CD8-positive, alpha-beta memory T cell (primary cell): ENCODE measurements around the gene TLK1. TPM values are rescaled to one million over a fixed set of nuclear protein-coding genes. Genes with fewer than 3 reads are reported as not detected.
"Not testable (repeated sequence)": the region's sequence is repeated elsewhere in the genome, so short reads cannot be mapped to it uniquely, and the experiment has no call there.

ENCODE experiments used
- CTCF ChIA-PET: fragments of 350-600 bp; sonication (Branson Sonifier 250); formaldehyde crosslinking; loops from one replicate; lab custom pipeline; 2021; ENCODE audit warnings: antibody characterized with exemption; lab: Charles Lee
- POLR2A ChIA-PET: fragments of 350-600 bp; sonication (Branson Sonifier 250); formaldehyde crosslinking; loops from one replicate; lab custom pipeline; 2021; ENCODE audit warnings: antibody characterized with exemption; lab: Charles Lee
- DNase-seq, 5 donors: peaks; one replicate each; pipeline versions ENCODE4 v3.0.0 to v3.0.0-alpha.2; 2020 to 2022; ENCODE audit warnings: mixed read lengths in 1 of 5
- H3K27ac ChIP-seq: one replicate; pipeline ENCODE4 v1.7.0; 2013; ENCODE audit warnings: low read depth, mild to moderate bottlenecking, low read length, moderate library complexity
- H3K27me3 ChIP-seq: 2 replicates; pipeline ENCODE4 v1.7.0; 2013; ENCODE audit warnings: low read length, mild to moderate bottlenecking; ENCODE audit not compliant: insufficient read depth, poor library complexity, severe bottlenecking
- H3K36me3 ChIP-seq: 2 replicates; pipeline ENCODE4 v1.7.0; 2013; ENCODE audit warnings: mild to moderate bottlenecking, low read length, moderate library complexity; ENCODE audit not compliant: insufficient read depth
- H3K4me1 ChIP-seq: 2 replicates; pipeline ENCODE4 v1.7.0; 2013; ENCODE audit warnings: mild to moderate bottlenecking, low read length, moderate library complexity; ENCODE audit not compliant: insufficient read depth
- H3K4me3 ChIP-seq: 2 replicates; pipeline ENCODE4 v1.7.0; 2013; ENCODE audit warnings: mild to moderate bottlenecking, low read length
- H3K9me3 ChIP-seq: 2 replicates; pipeline ENCODE4 v1.7.0; 2013; ENCODE audit warnings: mild to moderate bottlenecking, low read length
- H3K27ac Mint-ChIP-seq, 8 donors: one replicate each; pipeline ENCODE4 v1.8.0; 2020 to 2021; ENCODE audit warnings: mixed read lengths in 8 of 8, mild to moderate bottlenecking in 6 of 8, inconsistent platforms in 3 of 8, moderate library complexity in 3 of 8
- H3K27me3 Mint-ChIP-seq, 2 donors: one replicate each; pipeline ENCODE4 v1.8.0; 2020 to 2021; ENCODE audit warnings: mixed read lengths in 2 of 2, mild to moderate bottlenecking in 1 of 2, moderate library complexity in 1 of 2
- H3K36me3 Mint-ChIP-seq, 3 donors: one replicate each; pipeline ENCODE4 v1.8.0; 2020 to 2021; ENCODE audit warnings: mixed read lengths in 3 of 3, inconsistent platforms in 1 of 3, mild to moderate bottlenecking in 1 of 3
- H3K4me1 Mint-ChIP-seq, 3 donors: one replicate each; pipeline ENCODE4 v1.8.0; 2020 to 2021; ENCODE audit warnings: mixed read lengths in 3 of 3, inconsistent platforms in 1 of 3, mild to moderate bottlenecking in 1 of 3
- H3K4me3 Mint-ChIP-seq, 7 donors: one replicate each; pipeline ENCODE4 v1.8.0; 2020 to 2021; ENCODE audit warnings: mixed read lengths in 7 of 7, mild to moderate bottlenecking in 6 of 7, moderate library complexity in 4 of 7, inconsistent platforms in 2 of 7
- H3K9me3 Mint-ChIP-seq, 5 donors: one replicate each; pipeline ENCODE4 v1.8.0; 2020 to 2022; ENCODE audit warnings: mixed read lengths in 5 of 5, mild to moderate bottlenecking in 3 of 5, moderate library complexity in 2 of 5, inconsistent platforms in 1 of 5
- polyA plus RNA-seq: library from polyadenylated mRNA; unstranded; fragments of 300-500 nt; fragmentation: Illumina TruSeq; gene quantifications from one replicate; pipeline ENCODE4 v1.2.3, GENCODE V29; 2021
- total RNA-seq, 2 experiments: library from RNA; stranded (reverse); gene quantifications; one replicate each; pipeline ENCODE4 v1.2.3, GENCODE V29; 2021

TLK1 gene
- total and polyA plus RNA-seq, 3 experiments from 2014 or later, result 37.6 to 79.0 (median 73.2) TPM

- POLR2A ChIA-PET, result no interaction called here
- Histone ChIP-seq H3K4me3 (no peak overlapping the region), H3K27ac (no peak overlapping the region), H3K36me3 (peaks cover 5% of the 10 kb centered on the region), H3K9me3 (no peaks in the 10 kb centered on the region), H3K27me3 (no peaks in the 10 kb centered on the region), H3K4me1 (peaks cover 6% of the 10 kb centered on the region)
- peak overlapping the region in 3 of 8 donors; percentile 42 to 67 (median 51) for H3K27ac Mint-ChIP-seq
- DNase-seq, result no peak
- H3K27me3 Mint-ChIP-seq, result no peaks in the 10 kb centered on the region
- CTCF ChIA-PET, result no interaction called here
- H3K36me3 Mint-ChIP-seq, result peaks cover 8 to 34% (median 9%) of the 10 kb centered on the region in 3 donors
- peaks cover 56 to 81% (median 75%) of the 10 kb centered on the region in 3 donors for H3K4me1 Mint-ChIP-seq
- peak overlapping the region in 1 of 7 donors; percentile 46 for H3K4me3 Mint-ChIP-seq
- H3K9me3 Mint-ChIP-seq, result peaks cover 0 to 3% (median 0%) of the 10 kb centered on the region in 5 donors
These were observed 51.7 kb downstream of the TLK1 start for GRCh38 chr2:171109020-171109419.

DNA sequence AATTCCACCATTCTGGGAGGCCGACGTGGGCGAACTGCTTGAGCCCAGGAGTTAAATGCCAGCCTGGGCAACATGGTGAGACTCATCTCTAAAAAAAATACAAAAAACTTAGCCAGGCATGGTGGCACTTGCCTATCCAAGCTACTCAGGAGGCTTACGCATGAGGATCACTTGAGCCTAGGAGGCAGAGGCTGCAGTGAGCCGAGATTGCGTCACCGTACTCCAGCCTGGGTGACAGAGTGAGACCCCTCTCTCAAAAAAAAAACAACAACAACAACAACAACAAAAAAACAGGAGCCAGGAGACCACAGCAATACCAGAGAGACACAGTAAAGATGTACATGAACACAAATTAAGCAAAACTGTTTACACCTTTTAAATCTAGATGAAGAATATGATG lies 52.9 kb downstream of the TLK1 start:
- Mint-ChIP-seq H3K27me3 (no peaks in the 10 kb centered on the region), H3K4me3 (no peak overlapping the region), H3K4me1 (peaks cover 62 to 87% (median 80%) of the 10 kb centered on the region in 3 donors), H3K27ac (peak overlapping the region in 2 of 8 donors; percentile 7 to 33), H3K9me3 (peaks cover 0 to 3% (median 0%) of the 10 kb centered on the region in 5 donors), H3K36me3 (peaks cover 7 to 36% (median 8%) of the 10 kb centered on the region in 3 donors)
- peaks cover 5% of the 10 kb centered on the region for H3K36me3 ChIP-seq
- no peaks in the 10 kb centered on the region for H3K9me3 ChIP-seq
- H3K4me1 ChIP-seq, result peaks cover 6% of the 10 kb centered on the region
- no peak for DNase-seq
- ChIA-PET POLR2A (no interaction called here), CTCF (no interaction called here)
- no peak overlapping the region for H3K27ac ChIP-seq
- no peak overlapping the region for H3K4me3 ChIP-seq
- no peaks in the 10 kb centered on the region for H3K27me3 ChIP-seq

DNA sequence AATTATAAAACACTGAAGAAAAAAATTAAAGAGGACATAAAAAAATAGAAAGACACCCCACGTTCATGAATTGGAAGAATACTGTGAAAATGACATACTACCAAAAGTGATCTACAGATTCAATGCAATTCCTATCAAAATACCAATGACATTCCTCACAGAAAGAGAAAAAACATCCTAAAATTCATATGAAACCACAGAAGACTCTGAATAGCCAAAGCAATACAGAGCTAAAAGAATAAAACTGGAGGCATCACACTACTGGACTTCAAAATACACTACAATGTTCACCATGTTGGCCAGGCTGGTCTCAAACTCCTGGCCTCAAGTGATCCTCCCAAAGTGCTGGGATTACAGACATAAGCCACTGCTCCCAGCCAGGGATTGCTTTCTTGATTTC lies 56.3 kb downstream of the TLK1 start:
- Histone ChIP-seq H3K4me3 (no peak overlapping the region), H3K9me3 (peaks cover 3% of the 10 kb centered on the region), H3K27me3 (no peaks in the 10 kb centered on the region), H3K36me3 (peaks cover 13% of the 10 kb centered on the region), H3K4me1 (no peaks in the 10 kb centered on the region), H3K27ac (no peak overlapping the region)
- Mint-ChIP-seq H3K27me3 (no peaks in the 10 kb centered on the region), H3K9me3 (peaks cover 2 to 16% (median 10%) of the 10 kb centered on the region in 5 donors), H3K4me3 (no peak overlapping the region), H3K27ac (peak overlapping the region in 1 of 8 donors; percentile 40), H3K4me1 (peaks cover 53 to 77% (median 67%) of the 10 kb centered on the region in 3 donors), H3K36me3 (peaks cover 12 to 43% (median 23%) of the 10 kb centered on the region in 3 donors)
- no peak for DNase-seq
- POLR2A ChIA-PET, result no interaction called here
- CTCF ChIA-PET, result no interaction called here

DNA sequence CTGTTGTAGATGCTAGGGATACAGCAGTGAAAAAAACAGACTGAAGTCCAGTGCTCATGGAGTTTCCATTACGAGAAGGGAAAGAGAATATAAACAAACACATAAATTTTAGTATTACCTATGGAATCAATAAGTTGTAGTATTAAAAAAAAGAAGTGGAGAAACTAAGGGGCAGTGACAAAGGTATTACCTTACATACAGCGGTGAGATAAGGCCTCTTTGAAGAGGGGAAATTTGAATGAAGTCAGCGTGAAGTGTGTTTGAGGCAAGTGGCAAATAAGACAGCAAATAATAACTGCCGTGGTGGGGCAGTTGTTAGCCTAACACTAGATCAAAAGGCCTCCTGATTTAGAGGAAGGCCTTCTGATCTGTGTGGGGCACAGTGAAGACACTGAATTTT lies 57.9 kb downstream of the TLK1 start:
- ChIA-PET POLR2A (no interaction called here), CTCF (no interaction called here)
- Mint-ChIP-seq H3K36me3 (peaks cover 19 to 57% (median 34%) of the 10 kb centered on the region in 3 donors), H3K9me3 (peaks cover 18 to 31% (median 24%) of the 10 kb centered on the region in 5 donors), H3K27me3 (no peaks in the 10 kb centered on the region), H3K27ac (peak overlapping the region in 6 of 8 donors; percentile 1 to 61 (median 34)), H3K4me1 (peaks cover 41 to 66% (median 63%) of the 10 kb centered on the region in 3 donors), H3K4me3 (no peak overlapping the region)
- no peak for DNase-seq
- H3K27ac ChIP-seq, result no peak overlapping the region
- peaks cover 3% of the 10 kb centered on the region for H3K9me3 ChIP-seq
- no peak overlapping the region for H3K4me3 ChIP-seq
- no peaks in the 10 kb centered on the region for H3K4me1 ChIP-seq
- H3K27me3 ChIP-seq, result no peaks in the 10 kb centered on the region
- H3K36me3 ChIP-seq, result peaks cover 13% of the 10 kb centered on the region

DNA sequence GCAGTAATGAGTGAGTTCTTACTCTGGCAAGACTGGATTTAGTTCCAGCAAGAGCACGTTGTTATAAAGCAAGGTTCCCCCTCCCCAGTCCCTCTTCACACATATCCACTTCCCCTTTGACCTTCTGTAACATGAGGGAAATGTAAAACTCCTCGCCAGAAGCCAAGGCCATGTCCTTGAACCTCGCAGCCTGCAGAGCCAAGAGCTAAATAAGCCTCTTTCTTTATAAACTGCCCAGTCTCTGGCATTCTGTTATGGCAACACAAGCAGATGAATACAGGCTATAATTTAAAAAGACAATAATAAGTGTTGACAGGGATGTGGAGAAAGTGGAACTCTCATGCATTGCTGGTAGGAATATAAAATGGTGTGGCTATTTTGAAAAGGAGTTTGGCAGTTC lies 60.3 kb downstream of the TLK1 start:
- peak overlapping the region in 1 of 8 donors; percentile 26 for H3K27ac Mint-ChIP-seq
- Histone ChIP-seq H3K4me3 (no peak overlapping the region), H3K27ac (no peak overlapping the region), H3K9me3 (peaks cover 3% of the 10 kb centered on the region), H3K36me3 (peaks cover 8% of the 10 kb centered on the region), H3K4me1 (peaks cover 4% of the 10 kb centered on the region), H3K27me3 (no peaks in the 10 kb centered on the region)
- H3K36me3 Mint-ChIP-seq, result peaks cover 18 to 55% (median 47%) of the 10 kb centered on the region in 3 donors
- peaks cover 0 to 1% of the 10 kb centered on the region in 2 donors for H3K27me3 Mint-ChIP-seq
- POLR2A ChIA-PET, result no interaction called here
- H3K4me1 Mint-ChIP-seq, result peaks cover 38 to 63% (median 53%) of the 10 kb centered on the region in 3 donors
- CTCF ChIA-PET, result no interaction called here
- no peak for DNase-seq
- no peak overlapping the region for H3K4me3 Mint-ChIP-seq
- H3K9me3 Mint-ChIP-seq, result peaks cover 25 to 43% (median 34%) of the 10 kb centered on the region in 5 donors

DNA sequence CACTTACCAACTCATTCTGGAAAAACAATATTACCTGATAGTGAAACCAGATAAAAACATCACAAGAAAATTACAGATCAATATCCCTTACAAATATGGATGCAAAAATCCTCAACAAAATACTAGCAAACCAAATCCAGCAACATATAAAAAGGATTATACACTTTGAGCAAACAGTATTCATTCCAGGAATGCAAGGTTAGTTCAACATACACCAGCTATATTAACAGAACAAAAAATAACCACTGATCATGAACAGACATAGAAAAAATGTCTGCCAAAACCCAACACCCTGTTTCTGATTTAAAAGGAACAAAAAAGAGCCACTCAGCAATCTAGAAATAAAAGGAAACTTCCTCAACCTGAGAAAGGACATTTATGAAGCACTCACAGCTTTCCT lies 62.1 kb downstream of the TLK1 start:
- peaks cover 25 to 41% (median 34%) of the 10 kb centered on the region in 5 donors for H3K9me3 Mint-ChIP-seq
- Histone ChIP-seq H3K27ac (no peak overlapping the region), H3K36me3 (peaks cover 8% of the 10 kb centered on the region), H3K4me1 (peaks cover 4% of the 10 kb centered on the region), H3K9me3 (peaks cover 3% of the 10 kb centered on the region), H3K27me3 (no peaks in the 10 kb centered on the region), H3K4me3 (no peak overlapping the region)
- POLR2A ChIA-PET, result no interaction called here
- H3K27ac Mint-ChIP-seq, result no peak overlapping the region
- no peak overlapping the region for H3K4me3 Mint-ChIP-seq
- peaks cover 0 to 1% of the 10 kb centered on the region in 2 donors for H3K27me3 Mint-ChIP-seq
- H3K4me1 Mint-ChIP-seq, result peaks cover 42 to 65% (median 56%) of the 10 kb centered on the region in 3 donors
- CTCF ChIA-PET, result interaction anchor here (1.3 kb wide), 1 partner anchor 11 kb away, joined by 4 read pairs; no protein-coding TSS in a partner anchor
- H3K36me3 Mint-ChIP-seq, result peaks cover 21 to 47% (median 43%) of the 10 kb centered on the region in 3 donors
- DNase-seq, result no peak

DNA sequence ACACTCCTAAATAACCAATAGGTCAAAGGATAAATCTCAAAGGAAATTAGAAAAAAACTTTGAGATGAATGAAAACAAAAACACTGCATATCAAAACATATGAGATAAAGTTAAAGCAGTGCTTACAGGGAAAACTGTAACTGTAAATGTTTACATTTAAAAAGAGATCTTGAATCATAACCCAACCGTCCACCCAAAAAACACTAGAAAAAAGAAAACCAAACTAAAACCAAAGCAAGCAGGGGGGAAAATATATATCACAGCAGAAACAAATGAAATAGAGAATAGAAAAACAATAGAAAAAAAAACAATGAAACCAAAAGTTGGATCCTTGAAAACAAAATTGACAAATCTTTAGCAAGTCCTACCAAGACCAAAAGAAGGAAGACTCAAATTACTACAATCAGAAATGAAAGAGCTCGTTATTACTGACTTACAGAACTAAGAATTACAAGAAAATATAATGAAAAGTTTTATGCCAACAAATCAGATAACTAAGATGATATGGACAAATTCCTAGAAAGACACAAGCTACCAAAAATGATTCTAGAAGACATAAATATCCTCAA lies 65.6 kb downstream of the TLK1 start:
- no peak overlapping the region for H3K4me3 ChIP-seq
- H3K27ac ChIP-seq, result no peak overlapping the region
- Mint-ChIP-seq H3K4me3 (no peak overlapping the region), H3K27ac (peak overlapping the region in 3 of 8 donors; percentile 16 to 84 (median 31)), H3K9me3 (peaks cover 23 to 34% (median 30%) of the 10 kb centered on the region in 5 donors), H3K36me3 (peaks cover 17 to 42% (median 36%) of the 10 kb centered on the region in 3 donors), H3K27me3 (peaks cover 0 to 1% of the 10 kb centered on the region in 2 donors), H3K4me1 (peaks cover 35 to 56% (median 45%) of the 10 kb centered on the region in 3 donors)
- POLR2A ChIA-PET, result interaction anchor here (1.1 kb wide), 1 partner anchor 153 kb away, joined by 6 read pairs; no protein-coding TSS in a partner anchor
- H3K9me3 ChIP-seq, result peaks cover 2% of the 10 kb centered on the region
- peaks cover 4% of the 10 kb centered on the region for H3K4me1 ChIP-seq
- H3K36me3 ChIP-seq, result no peaks in the 10 kb centered on the region
- no peaks in the 10 kb centered on the region for H3K27me3 ChIP-seq
- CTCF ChIA-PET, result interaction anchor here (1.5 kb wide), 1 partner anchor 8 kb away, joined by 4 read pairs; no protein-coding TSS in a partner anchor
- no peak for DNase-seq

GRCh38 chr2:171091517-171091916 lies 69.2 kb downstream of the TLK1 start:
- H3K27ac ChIP-seq, H3K4me3 Mint-ChIP-seq, H3K27ac Mint-ChIP-seq, H3K27me3 ChIP-seq, H3K9me3 ChIP-seq, H3K36me3 ChIP-seq, H3K4me3 ChIP-seq, POLR2A ChIA-PET, H3K9me3 Mint-ChIP-seq, DNase-seq, H3K27me3 Mint-ChIP-seq: not testable (repeated sequence)
- peaks cover 0 to 17% (median 6%) of the 10 kb centered on the region in 3 donors for H3K36me3 Mint-ChIP-seq
- peaks cover 29% of the 10 kb centered on the region for H3K4me1 ChIP-seq
- peaks cover 42 to 68% (median 65%) of the 10 kb centered on the region in 3 donors for H3K4me1 Mint-ChIP-seq
- CTCF ChIA-PET, result interaction anchor here (1.2 to 1.6 kb wide), 2 partner anchors 119 to 163 kb away, joined by 3 to 4 read pairs; no protein-coding TSS in a partner anchor
